Neural crest cell (in vitro differentiated cells): ENCODE data around the gene STAB2. TPM values are rescaled to one million over a fixed set of nuclear protein-coding genes. Genes with fewer than 3 reads are reported as not detected.

Experiments used
- DNase-seq: peaks from one replicate; pipeline ENCODE4 v3.0.0; 2021; ENCODE audit warnings: low read depth, mixed read lengths, low spot score
- H3K27ac Mint-ChIP-seq: one replicate; pipeline ENCODE4 v1.8.0; 2021; ENCODE audit warnings: mild to moderate bottlenecking, mixed read lengths; ENCODE audit not compliant: unreplicated experiment
- H3K27me3 Mint-ChIP-seq: 2 replicates; pipeline ENCODE4 v1.8.0; 2021; ENCODE audit warnings: low read depth, mild to moderate bottlenecking, mixed read lengths
- H3K36me3 Mint-ChIP-seq: 2 replicates; pipeline ENCODE4 v1.8.0; 2021; ENCODE audit warnings: low read depth, mild to moderate bottlenecking, mixed read lengths
- H3K4me1 Mint-ChIP-seq: 2 replicates; pipeline ENCODE4 v1.8.0; 2021; ENCODE audit warnings: mixed read lengths
- H3K4me3 Mint-ChIP-seq: one replicate; pipeline ENCODE4 v1.8.0; 2021; ENCODE audit warnings: mild to moderate bottlenecking, mixed read lengths
- H3K9me3 Mint-ChIP-seq: 2 replicates; pipeline ENCODE4 v1.8.0; 2021; ENCODE audit warnings: mixed read lengths
- CTCF ChIP-seq: fragments of 200-600 bp; sonication (generic); conservative IDR thresholded peaks from 2 replicates; pipeline ENCODE4 v1.5.0; 2021; ENCODE audit warnings: antibody characterized with exemption, mild to moderate bottlenecking
- total RNA-seq: library from RNA; stranded (reverse); gene quantifications from 2 replicates; pipeline ENCODE4 v1.2.1, GENCODE V29; 2021

Gene STAB2
- total RNA-seq, 1 donor from 2014 or later: not detected

GRCh38 chr12:103672401-103673119 is 85.5 kb downstream of the STAB2 start:
- no peaks in the 10 kb centered on the region for H3K9me3 Mint-ChIP-seq
- no peak for DNase-seq
- H3K4me3 Mint-ChIP-seq: no peak overlapping the region
- no peak for TF ChIP-seq CTCF
- H3K27me3 Mint-ChIP-seq: no peaks in the 10 kb centered on the region
- H3K4me1 Mint-ChIP-seq: no peaks in the 10 kb centered on the region
- no peaks in the 10 kb centered on the region for H3K36me3 Mint-ChIP-seq
- H3K27ac Mint-ChIP-seq: no peak overlapping the region

GRCh38 chr12:103673487-103673886 is 86.4 kb downstream of the STAB2 start:
- DNase-seq: no peak
- no peak for TF ChIP-seq CTCF
- Mint-ChIP-seq H3K9me3 (no peaks in the 10 kb centered on the region), H3K36me3 (no peaks in the 10 kb centered on the region), H3K27ac (no peak overlapping the region), H3K4me1 (no peaks in the 10 kb centered on the region), H3K27me3 (no peaks in the 10 kb centered on the region), H3K4me3 (no peak overlapping the region)

DNA sequence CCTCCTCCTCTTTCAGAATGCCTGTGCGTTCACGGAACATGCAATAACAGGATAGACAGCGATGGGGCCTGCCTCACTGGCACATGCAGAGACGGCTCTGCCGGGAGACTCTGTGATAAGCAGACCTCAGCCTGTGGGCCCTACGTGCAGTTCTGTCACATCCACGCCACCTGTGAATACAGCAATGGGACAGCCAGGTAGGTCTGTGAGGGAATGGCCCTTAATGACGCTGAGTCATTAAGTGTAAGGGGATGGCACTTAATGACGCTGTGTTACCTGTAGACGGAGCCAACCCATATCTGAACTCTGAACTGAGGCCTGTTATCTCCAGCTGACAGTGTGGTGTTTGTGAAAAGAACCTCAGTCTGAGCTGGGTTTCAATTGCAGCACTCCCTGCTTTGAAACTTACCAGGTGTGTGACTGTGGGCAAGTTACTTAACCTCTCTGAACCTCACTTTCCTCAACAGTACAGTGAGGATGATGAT is 86.9 kb downstream of the STAB2 start:
- Mint-ChIP-seq H3K4me3 (no peak overlapping the region), H3K4me1 (no peaks in the 10 kb centered on the region), H3K27me3 (no peaks in the 10 kb centered on the region), H3K9me3 (no peaks in the 10 kb centered on the region), H3K27ac (peak overlapping the region; percentile 83), H3K36me3 (no peaks in the 10 kb centered on the region)
- DNase-seq: no peak
- TF ChIP-seq CTCF: no peak

- Mint-ChIP-seq H3K4me1 (no peaks in the 10 kb centered on the region), H3K27me3 (no peaks in the 10 kb centered on the region), H3K36me3 (no peaks in the 10 kb centered on the region), H3K9me3 (no peaks in the 10 kb centered on the region), H3K4me3 (no peak overlapping the region), H3K27ac (no peak overlapping the region)
- no peak for DNase-seq
- no peak for TF ChIP-seq CTCF
Measured at GRCh38 chr12:103676893-103677292, 89.8 kb downstream of the STAB2 start.

- Mint-ChIP-seq H3K27ac (no peak overlapping the region), H3K4me3 (no peak overlapping the region), H3K9me3 (no peaks in the 10 kb centered on the region), H3K36me3 (no peaks in the 10 kb centered on the region), H3K4me1 (no peaks in the 10 kb centered on the region), H3K27me3 (no peaks in the 10 kb centered on the region)
- no peak for DNase-seq
- no peak for TF ChIP-seq CTCF
Measured at GRCh38 chr12:103677341-103677740, 90.3 kb downstream of the STAB2 start.
